CD4-positive, alpha-beta memory T cell (primary cell): ENCODE measurements around the gene WSCD2. TPM values are rescaled to one million over a fixed set of nuclear protein-coding genes. Genes with fewer than 3 reads are reported as not detected.

Experiments
- CTCF ChIA-PET: fragments of 350-600 bp; sonication (Branson Sonifier 250); formaldehyde crosslinking; loops from one replicate; lab custom pipeline; 2021; ENCODE audit warnings: inconsistent platforms; ENCODE audit not compliant: partially characterized antibody; lab: Charles Lee
- POLR2A ChIA-PET: fragments of 350-600 bp; sonication (Branson Sonifier 250); formaldehyde crosslinking; loops from one replicate; lab custom pipeline; 2021; ENCODE audit not compliant: partially characterized antibody; lab: Charles Lee
- DNase-seq, 5 donors: peaks; one replicate each; pipeline versions ENCODE4 v3.0.0 to v3.0.0-alpha.2; 2020 to 2022; ENCODE audit warnings: mixed read lengths in 1 of 5
- H3K27ac ChIP-seq: one replicate; pipeline ENCODE4 v1.7.0; 2013; ENCODE audit warnings: low read depth, low read length
- H3K27me3 ChIP-seq: 2 replicates; pipeline ENCODE4 v1.7.0; 2013; ENCODE audit warnings: mild to moderate bottlenecking, low read length, moderate library complexity; ENCODE audit not compliant: insufficient read depth
- H3K36me3 ChIP-seq: 2 replicates; pipeline ENCODE4 v1.7.0; 2013; ENCODE audit warnings: mild to moderate bottlenecking, low read length, moderate library complexity; ENCODE audit not compliant: insufficient read depth
- H3K4me1 ChIP-seq: 2 replicates; pipeline ENCODE4 v1.7.0; 2013; ENCODE audit warnings: mild to moderate bottlenecking, low read length, moderate library complexity; ENCODE audit not compliant: insufficient read depth
- H3K4me3 ChIP-seq, 2 donors: one replicate each; pipeline ENCODE4 v1.7.0; 2013; ENCODE audit warnings: low read length in 2 of 2, mild to moderate bottlenecking in 1 of 2
- H3K9me3 ChIP-seq, 2 donors: one replicate each; pipeline ENCODE4 v1.7.0; 2013; ENCODE audit warnings: low read length in 2 of 2, control low read depth in 1 of 2; ENCODE audit not compliant: control insufficient read depth in 1 of 2
- H3K27ac Mint-ChIP-seq, 7 donors: one replicate each; pipeline ENCODE4 v1.8.0; 2020 to 2021; ENCODE audit warnings: mixed read lengths in 7 of 7, mild to moderate bottlenecking in 6 of 7, inconsistent platforms in 3 of 7, moderate library complexity in 3 of 7
- H3K27me3 Mint-ChIP-seq, 2 donors: one replicate each; pipeline ENCODE4 v1.8.0; 2020 to 2021; ENCODE audit warnings: mixed read lengths in 2 of 2
- H3K36me3 Mint-ChIP-seq, 2 donors: one replicate each; pipeline ENCODE4 v1.8.0; 2020 to 2021; ENCODE audit warnings: mixed read lengths in 2 of 2, inconsistent platforms in 1 of 2, mild to moderate bottlenecking in 1 of 2
- H3K4me1 Mint-ChIP-seq, 4 donors: one replicate each; pipeline ENCODE4 v1.8.0; 2020 to 2021; ENCODE audit warnings: mixed read lengths in 4 of 4, mild to moderate bottlenecking in 1 of 4
- H3K4me3 Mint-ChIP-seq, 8 donors: one replicate each; pipeline ENCODE4 v1.8.0; 2020 to 2021; ENCODE audit warnings: mixed read lengths in 8 of 8, mild to moderate bottlenecking in 7 of 8, moderate library complexity in 6 of 8, inconsistent platforms in 3 of 8
- H3K9me3 Mint-ChIP-seq, 8 donors: one replicate each; pipeline ENCODE4 v1.8.0; 2020 to 2021; ENCODE audit warnings: mixed read lengths in 8 of 8, mild to moderate bottlenecking in 5 of 8, inconsistent platforms in 3 of 8, moderate library complexity in 1 of 8
- intact Hi-C: fragments of 100-400 bp; cut with micrococcal nuclease; formaldehyde crosslinking; loops from one replicate; pipeline ENCODE4 v1.15.1; 2023
- polyA plus RNA-seq, 2 donors: library from polyadenylated mRNA; unstranded; fragments of 300-500 nt; fragmentation: Illumina TruSeq; gene quantifications; one replicate each; pipeline ENCODE4 v1.2.3, GENCODE V29; 2021
- total RNA-seq, 2 experiments: library from RNA; stranded (reverse); gene quantifications; one replicate each; pipeline ENCODE4 v1.2.3, GENCODE V29; 2021

The WSCD2 gene
- total and polyA plus RNA-seq, 4 experiments from 2014 or later = not detected

- POLR2A ChIA-PET = no interaction called here
- no peak overlapping the region for H3K4me3 Mint-ChIP-seq
Measured at GRCh38 chr12:108238474-108238873, 109.4 kb downstream of the WSCD2 start.

GRCh38 chr12:108239378-108239777 is 110.3 kb downstream of the WSCD2 start:
- no peak overlapping the region for H3K4me3 Mint-ChIP-seq
- CTCF ChIA-PET = no interaction called here
- H3K27me3 Mint-ChIP-seq = peaks cover 11 to 14% of the 10 kb centered on the region in 2 donors

More at GRCh38 chr12:108238474-108238873, 109.4 kb downstream of the WSCD2 start:
- intact Hi-C loops = no loop called here
- Mint-ChIP-seq H3K27ac (no peak overlapping the region), H3K9me3 (peaks cover 0 to 4% (median 0%) of the 10 kb centered on the region in 8 donors), H3K4me1 (peaks cover 0 to 2% (median 0%) of the 10 kb centered on the region in 4 donors), H3K27me3 (peaks cover 12 to 16% of the 10 kb centered on the region in 2 donors), H3K36me3 (peaks cover 0 to 4% of the 10 kb centered on the region in 2 donors)
- H3K27ac ChIP-seq = no peak overlapping the region
- no peak overlapping the region for H3K4me3 ChIP-seq
- no peak for DNase-seq
- CTCF ChIA-PET = interaction anchor here (1.8 kb wide), 1 partner anchor 9 kb away, joined by 6 read pairs; no protein-coding TSS in a partner anchor
- H3K27me3 ChIP-seq = peaks cover 3% of the 10 kb centered on the region
- H3K4me1 ChIP-seq = no peaks in the 10 kb centered on the region
- H3K36me3 ChIP-seq = no peaks in the 10 kb centered on the region
- no peaks in the 10 kb centered on the region for H3K9me3 ChIP-seq

GRCh38 chr12:108240027-108240785 is 111.1 kb downstream of the WSCD2 start:
- Mint-ChIP-seq H3K4me3 (no peak overlapping the region), H3K27ac (no peak overlapping the region), H3K27me3 (peaks cover 11 to 17% of the 10 kb centered on the region in 2 donors), H3K4me1 (peaks cover 0 to 2% (median 0%) of the 10 kb centered on the region in 4 donors), H3K9me3 (peaks cover 0 to 4% (median 0%) of the 10 kb centered on the region in 8 donors), H3K36me3 (peaks cover 0 to 4% of the 10 kb centered on the region in 2 donors)
- H3K9me3 ChIP-seq = no peaks in the 10 kb centered on the region
- no peak for DNase-seq
- intact Hi-C loops = no loop called here
- ChIA-PET POLR2A (no interaction called here), CTCF (interaction anchor here (1.9 kb wide), 1 partner anchor 141 kb away, joined by 4 read pairs; no protein-coding TSS in a partner anchor)
- H3K4me3 ChIP-seq = no peak overlapping the region
- no peaks in the 10 kb centered on the region for H3K36me3 ChIP-seq
- peaks cover 3% of the 10 kb centered on the region for H3K27me3 ChIP-seq
- H3K27ac ChIP-seq = no peak overlapping the region
- no peaks in the 10 kb centered on the region for H3K4me1 ChIP-seq

More at GRCh38 chr12:108239378-108239777, 110.3 kb downstream of the WSCD2 start:
- DNase-seq = no peak
- H3K36me3 Mint-ChIP-seq = peaks cover 0 to 4% of the 10 kb centered on the region in 2 donors
- peaks cover 3% of the 10 kb centered on the region for H3K27me3 ChIP-seq
- intact Hi-C loops = no loop called here
- H3K4me1 ChIP-seq = no peaks in the 10 kb centered on the region
- POLR2A ChIA-PET = no interaction called here
- H3K4me3 ChIP-seq = no peak overlapping the region
- H3K36me3 ChIP-seq = no peaks in the 10 kb centered on the region
- H3K9me3 Mint-ChIP-seq = peaks cover 0 to 4% (median 0%) of the 10 kb centered on the region in 8 donors
- peaks cover 0 to 2% (median 0%) of the 10 kb centered on the region in 4 donors for H3K4me1 Mint-ChIP-seq
- no peak overlapping the region for H3K27ac Mint-ChIP-seq
- no peak overlapping the region for H3K27ac ChIP-seq
- no peaks in the 10 kb centered on the region for H3K9me3 ChIP-seq

GRCh38 chr12:108240928-108241327 is 111.8 kb downstream of the WSCD2 start:
- no peak overlapping the region for H3K4me3 ChIP-seq
- no peak overlapping the region for H3K27ac ChIP-seq
- Mint-ChIP-seq H3K9me3 (peaks cover 0 to 4% (median 0%) of the 10 kb centered on the region in 8 donors), H3K27me3 (peaks cover 11 to 17% of the 10 kb centered on the region in 2 donors), H3K36me3 (peaks cover 0 to 4% of the 10 kb centered on the region in 2 donors), H3K4me1 (peaks cover 0 to 2% (median 0%) of the 10 kb centered on the region in 4 donors), H3K27ac (no peak overlapping the region), H3K4me3 (no peak overlapping the region)
- ChIA-PET CTCF (interaction anchor here (1.9 kb wide), 1 partner anchor 140 kb away, joined by 4 read pairs; no protein-coding TSS in a partner anchor), POLR2A (no interaction called here)
- no peaks in the 10 kb centered on the region for H3K36me3 ChIP-seq
- no peak for DNase-seq
- intact Hi-C loops = no loop called here
- H3K27me3 ChIP-seq = peaks cover 3% of the 10 kb centered on the region
- no peaks in the 10 kb centered on the region for H3K9me3 ChIP-seq
- no peaks in the 10 kb centered on the region for H3K4me1 ChIP-seq

- Mint-ChIP-seq H3K9me3 (peaks cover 0 to 4% (median 0%) of the 10 kb centered on the region in 8 donors), H3K27me3 (peaks cover 9 to 11% of the 10 kb centered on the region in 2 donors), H3K4me1 (peaks cover 0 to 2% (median 0%) of the 10 kb centered on the region in 4 donors), H3K27ac (no peak overlapping the region), H3K4me3 (no peak overlapping the region), H3K36me3 (peaks cover 0 to 4% of the 10 kb centered on the region in 2 donors)
- intact Hi-C loops = no loop called here
- no peaks in the 10 kb centered on the region for H3K9me3 ChIP-seq
- CTCF ChIA-PET = no interaction called here
- H3K36me3 ChIP-seq = no peaks in the 10 kb centered on the region
- no peak overlapping the region for H3K4me3 ChIP-seq
- H3K27me3 ChIP-seq = peaks cover 3% of the 10 kb centered on the region
- POLR2A ChIA-PET = no interaction called here
- no peak overlapping the region for H3K27ac ChIP-seq
- no peak for DNase-seq
- no peaks in the 10 kb centered on the region for H3K4me1 ChIP-seq
Measured at GRCh38 chr12:108241986-108242703, 113.1 kb downstream of the WSCD2 start.

GRCh38 chr12:108247130-108247529 is 118.0 kb downstream of the WSCD2 start:
- CTCF ChIA-PET = interaction anchor here (1.5 to 1.9 kb wide), 2 partner anchors 9 to 10 kb away, joined by 3 to 6 read pairs; no protein-coding TSS in a partner anchor
- POLR2A ChIA-PET = no interaction called here
- no peak overlapping the region for H3K4me3 Mint-ChIP-seq
- no peaks in the 10 kb centered on the region for H3K4me1 ChIP-seq
- H3K9me3 Mint-ChIP-seq = peaks cover 0 to 2% (median 0%) of the 10 kb centered on the region in 8 donors
- no peak overlapping the region for H3K4me3 ChIP-seq
- no peaks in the 10 kb centered on the region for H3K36me3 Mint-ChIP-seq
- intact Hi-C loops = no loop called here
- no peak for DNase-seq
- H3K27me3 Mint-ChIP-seq = peaks cover 5 to 15% of the 10 kb centered on the region in 2 donors
- H3K27ac ChIP-seq = no peak overlapping the region
- H3K9me3 ChIP-seq = no peaks in the 10 kb centered on the region
- H3K27ac Mint-ChIP-seq = no peak overlapping the region
- H3K27me3 ChIP-seq = no peaks in the 10 kb centered on the region
- H3K36me3 ChIP-seq = no peaks in the 10 kb centered on the region
- no peaks in the 10 kb centered on the region for H3K4me1 Mint-ChIP-seq

- H3K9me3 Mint-ChIP-seq = peaks cover 0 to 2% (median 0%) of the 10 kb centered on the region in 8 donors
- H3K4me1 ChIP-seq = no peaks in the 10 kb centered on the region
- no peaks in the 10 kb centered on the region for H3K4me1 Mint-ChIP-seq
- intact Hi-C loops = no loop called here
- H3K36me3 Mint-ChIP-seq = no peaks in the 10 kb centered on the region
- H3K27me3 Mint-ChIP-seq = peaks cover 5 to 18% of the 10 kb centered on the region in 2 donors
- no peak overlapping the region for H3K27ac ChIP-seq
- POLR2A ChIA-PET = no interaction called here
- H3K9me3 ChIP-seq = no peaks in the 10 kb centered on the region
- no peak overlapping the region for H3K27ac Mint-ChIP-seq
- no peaks in the 10 kb centered on the region for H3K27me3 ChIP-seq
- no peak overlapping the region for H3K4me3 ChIP-seq
- DNase-seq = no peak
- no peaks in the 10 kb centered on the region for H3K36me3 ChIP-seq
- no peak overlapping the region for H3K4me3 Mint-ChIP-seq
- CTCF ChIA-PET = interaction anchor here (1.5 to 1.9 kb wide), 2 partner anchors 9 to 10 kb away, joined by 3 to 6 read pairs; no protein-coding TSS in a partner anchor
Measured at GRCh38 chr12:108248011-108248410, 118.9 kb downstream of the WSCD2 start.
